Endothelial cell (in vitro differentiated cells): ENCODE measurements around the gene STARD7. TPM values are rescaled to one million over a fixed set of nuclear protein-coding genes. Genes with fewer than 3 reads are reported as not detected.

Source experiments
- DNase-seq: peaks from one replicate; pipeline ENCODE4 v3.0.0; 2021; ENCODE audit warnings: low spot score
- H3K27ac Mint-ChIP-seq: one replicate; pipeline ENCODE4 v1.8.0; 2021; ENCODE audit warnings: mixed read lengths, inconsistent platforms; ENCODE audit not compliant: unreplicated experiment
- H3K27me3 Mint-ChIP-seq: one replicate; pipeline ENCODE4 v1.8.0; 2021; ENCODE audit warnings: mild to moderate bottlenecking, moderate library complexity, mixed read lengths, inconsistent platforms; ENCODE audit not compliant: unreplicated experiment
- H3K36me3 Mint-ChIP-seq: one replicate; pipeline ENCODE4 v1.8.0; 2021; ENCODE audit warnings: mild to moderate bottlenecking, low read depth, mixed read lengths, inconsistent platforms; ENCODE audit not compliant: unreplicated experiment
- H3K4me1 Mint-ChIP-seq: one replicate; pipeline ENCODE4 v1.8.0; 2021; ENCODE audit warnings: mild to moderate bottlenecking, mixed read lengths, inconsistent platforms; ENCODE audit not compliant: unreplicated experiment
- H3K4me3 Mint-ChIP-seq: one replicate; pipeline ENCODE4 v1.8.0; 2021; ENCODE audit warnings: mild to moderate bottlenecking, mixed read lengths, inconsistent platforms; ENCODE audit not compliant: unreplicated experiment
- H3K9me3 Mint-ChIP-seq: one replicate; pipeline ENCODE4 v1.8.0; 2021; ENCODE audit warnings: mixed read lengths, inconsistent platforms; ENCODE audit not compliant: unreplicated experiment
- total RNA-seq: library from RNA; stranded (reverse); fragmentation: NEBNext Ultra II Directional; extraction: Animal tissue kit (Norgen Biotek cat#: 25700); gene quantifications from one replicate; pipeline ENCODE4 v1.2.1, GENCODE V29; 2021; ENCODE audit not compliant: unreplicated experiment
- TF ChIP-seq, protein P1 (sequence below): fragments of 200-600 bp; sonication (generic); IDR thresholded peaks from one replicate; pipeline ENCODE4 v1.5.0; 2021; ENCODE audit warnings: antibody characterized with exemption; ENCODE audit not compliant: unreplicated experiment

STARD7 gene
- total RNA-seq, 1 donor from 2014 or later, result 83.4 TPM

DNA sequence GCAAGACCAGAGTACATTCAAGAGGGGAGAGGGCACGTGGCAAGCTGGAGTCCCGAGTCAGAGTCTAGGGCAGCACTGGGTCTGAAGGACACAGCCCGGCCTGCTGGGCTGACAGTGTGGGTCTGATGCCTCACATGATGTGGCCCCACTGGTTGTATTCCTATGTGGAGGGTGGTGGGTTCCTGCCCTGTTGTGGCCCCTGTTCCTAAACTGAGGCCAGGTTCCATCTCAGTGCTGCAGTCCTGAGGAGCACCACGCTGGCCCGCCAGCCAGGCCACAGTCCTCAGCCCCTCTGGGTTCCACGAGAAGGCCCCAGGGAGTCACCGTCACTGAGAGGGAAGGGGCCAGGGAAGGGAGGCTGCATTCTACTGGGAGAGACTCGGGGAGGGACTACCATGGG, 43.9 kb upstream of the STARD7 start:
- H3K4me3 Mint-ChIP-seq, result peak overlapping the region; percentile 74

DNA sequence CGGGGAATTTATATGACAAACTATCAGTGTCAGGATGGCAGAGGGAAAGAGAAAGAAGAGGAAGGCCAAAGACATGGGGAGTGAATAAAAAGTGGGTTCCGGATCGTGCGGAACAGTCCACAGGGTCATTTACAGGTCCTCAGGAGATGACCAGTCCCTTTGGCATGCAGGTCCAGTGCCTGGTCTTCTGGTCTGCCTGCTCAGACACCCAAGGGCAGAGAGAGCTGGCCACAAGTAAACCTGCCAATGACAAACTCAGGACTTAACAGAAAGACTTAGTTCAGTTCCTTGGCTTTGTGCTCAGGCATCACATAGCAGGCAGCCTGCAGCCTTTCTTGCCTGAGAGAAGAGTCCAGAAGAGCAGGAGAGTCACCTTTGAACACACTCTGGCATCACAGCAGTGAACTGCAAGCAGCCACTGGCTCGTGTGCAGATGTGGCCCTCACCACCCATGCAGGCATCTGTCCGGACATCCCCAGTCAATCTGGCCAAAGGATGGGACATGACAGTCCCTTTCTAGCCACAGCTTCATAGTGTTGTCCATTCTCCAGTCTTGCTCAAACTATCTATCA, 43.2 kb upstream of the STARD7 start:
- Mint-ChIP-seq H3K27ac (no peak overlapping the region), H3K4me3 (peak overlapping the region; percentile 74), H3K4me1 (peaks cover 13% of the 10 kb centered on the region), H3K27me3 (peaks cover 4% of the 10 kb centered on the region), H3K9me3 (no peaks in the 10 kb centered on the region), H3K36me3 (peaks cover 33% of the 10 kb centered on the region)
- TF ChIP-seq, protein P1, sequence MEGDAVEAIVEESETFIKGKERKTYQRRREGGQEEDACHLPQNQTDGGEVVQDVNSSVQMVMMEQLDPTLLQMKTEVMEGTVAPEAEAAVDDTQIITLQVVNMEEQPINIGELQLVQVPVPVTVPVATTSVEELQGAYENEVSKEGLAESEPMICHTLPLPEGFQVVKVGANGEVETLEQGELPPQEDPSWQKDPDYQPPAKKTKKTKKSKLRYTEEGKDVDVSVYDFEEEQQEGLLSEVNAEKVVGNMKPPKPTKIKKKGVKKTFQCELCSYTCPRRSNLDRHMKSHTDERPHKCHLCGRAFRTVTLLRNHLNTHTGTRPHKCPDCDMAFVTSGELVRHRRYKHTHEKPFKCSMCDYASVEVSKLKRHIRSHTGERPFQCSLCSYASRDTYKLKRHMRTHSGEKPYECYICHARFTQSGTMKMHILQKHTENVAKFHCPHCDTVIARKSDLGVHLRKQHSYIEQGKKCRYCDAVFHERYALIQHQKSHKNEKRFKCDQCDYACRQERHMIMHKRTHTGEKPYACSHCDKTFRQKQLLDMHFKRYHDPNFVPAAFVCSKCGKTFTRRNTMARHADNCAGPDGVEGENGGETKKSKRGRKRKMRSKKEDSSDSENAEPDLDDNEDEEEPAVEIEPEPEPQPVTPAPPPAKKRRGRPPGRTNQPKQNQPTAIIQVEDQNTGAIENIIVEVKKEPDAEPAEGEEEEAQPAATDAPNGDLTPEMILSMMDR, result no peak
- DNase-seq, result no peak

More for the DNA sequence above, 43.9 kb upstream of the STARD7 start:
- Mint-ChIP-seq H3K4me1 (peaks cover 13% of the 10 kb centered on the region), H3K27ac (no peak overlapping the region), H3K27me3 (peaks cover 4% of the 10 kb centered on the region), H3K9me3 (no peaks in the 10 kb centered on the region), H3K36me3 (peaks cover 33% of the 10 kb centered on the region)
- DNase-seq, result no peak
- TF ChIP-seq, protein P1, result no peak

DNA sequence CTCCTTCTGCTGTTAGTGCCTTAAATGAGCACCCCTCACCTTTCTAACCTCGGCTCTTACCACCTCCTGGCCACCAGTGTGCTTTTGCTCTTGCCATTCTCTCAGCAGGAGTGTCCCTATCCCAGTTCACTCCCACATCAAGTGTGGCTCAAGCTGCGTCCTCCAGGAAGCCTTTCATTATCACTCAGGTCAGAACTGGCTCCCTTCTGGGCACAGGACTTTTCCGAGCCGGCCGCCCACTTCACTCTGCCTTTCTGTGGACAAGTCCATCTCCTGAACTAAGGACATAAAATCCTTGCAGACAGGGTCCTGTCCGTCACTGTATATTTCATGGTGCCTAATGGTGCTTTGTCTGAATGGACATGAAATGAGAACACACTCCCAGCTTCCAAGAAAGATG, 41.6 kb upstream of the STARD7 start:
- Mint-ChIP-seq H3K27ac (no peak overlapping the region), H3K4me1 (peaks cover 19% of the 10 kb centered on the region)

DNA sequence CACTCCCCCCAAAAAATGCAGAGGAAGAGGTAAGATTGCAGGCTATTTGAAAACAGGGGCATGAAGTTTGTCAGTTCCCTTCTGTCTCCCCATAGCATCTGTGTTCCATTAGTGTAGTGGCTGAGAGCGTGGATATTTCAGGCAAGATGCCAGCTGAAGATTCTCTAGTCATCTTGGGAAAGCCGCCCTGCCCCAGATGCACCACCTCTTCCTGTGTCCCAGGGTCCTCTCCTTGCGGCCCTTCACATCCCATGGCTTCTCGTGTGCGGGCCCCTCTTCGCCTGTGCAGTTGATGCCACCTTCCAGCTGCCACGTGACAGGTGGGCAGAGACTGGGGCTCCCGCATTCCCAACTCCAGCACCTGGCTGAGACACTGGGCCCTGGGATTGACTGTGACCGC, 41.0 kb upstream of the STARD7 start:
- Mint-ChIP-seq H3K27ac (no peak overlapping the region), H3K36me3 (peaks cover 35% of the 10 kb centered on the region), H3K4me1 (peaks cover 19% of the 10 kb centered on the region), H3K27me3 (peaks cover 5% of the 10 kb centered on the region), H3K9me3 (no peaks in the 10 kb centered on the region), H3K4me3 (no peak overlapping the region)
- TF ChIP-seq, protein P1, result no peak
- DNase-seq, result no peak

More for the DNA sequence above, 41.6 kb upstream of the STARD7 start:
- H3K36me3 Mint-ChIP-seq, result peaks cover 37% of the 10 kb centered on the region
- H3K9me3 Mint-ChIP-seq, result no peaks in the 10 kb centered on the region
- H3K4me3 Mint-ChIP-seq, result no peak overlapping the region
- peaks cover 5% of the 10 kb centered on the region for H3K27me3 Mint-ChIP-seq
- TF ChIP-seq, protein P1, result no peak
- DNase-seq, result no peak

DNA sequence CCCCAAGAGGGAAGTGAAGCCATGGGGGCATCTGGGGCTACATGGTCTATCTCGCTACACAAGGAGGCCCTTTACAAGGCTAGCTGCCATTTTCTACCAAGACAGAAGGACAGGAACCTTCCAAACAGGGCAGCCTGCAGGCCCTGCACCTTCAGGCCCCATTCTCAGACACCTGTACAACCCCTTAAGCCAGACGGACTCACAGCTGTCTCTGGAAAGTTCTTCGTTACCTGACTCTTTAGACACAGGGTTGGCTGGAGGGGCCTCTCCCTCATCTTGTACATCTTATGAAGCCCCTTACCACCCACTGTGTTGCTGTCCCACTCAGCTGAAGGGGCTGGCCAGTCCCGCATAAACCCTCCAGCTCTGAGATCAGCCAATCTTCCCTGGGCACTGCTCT, 40.0 kb upstream of the STARD7 start:
- H3K27ac Mint-ChIP-seq, result no peak overlapping the region
- peaks cover 28% of the 10 kb centered on the region for H3K36me3 Mint-ChIP-seq
- H3K4me3 Mint-ChIP-seq, result no peak overlapping the region
- peaks cover 3% of the 10 kb centered on the region for H3K27me3 Mint-ChIP-seq
- TF ChIP-seq, protein P1, result no peak
- no peaks in the 10 kb centered on the region for H3K9me3 Mint-ChIP-seq
- no peak for DNase-seq
- peaks cover 19% of the 10 kb centered on the region for H3K4me1 Mint-ChIP-seq
